ENCODE results near the gene RAD21L1.

DNA sequence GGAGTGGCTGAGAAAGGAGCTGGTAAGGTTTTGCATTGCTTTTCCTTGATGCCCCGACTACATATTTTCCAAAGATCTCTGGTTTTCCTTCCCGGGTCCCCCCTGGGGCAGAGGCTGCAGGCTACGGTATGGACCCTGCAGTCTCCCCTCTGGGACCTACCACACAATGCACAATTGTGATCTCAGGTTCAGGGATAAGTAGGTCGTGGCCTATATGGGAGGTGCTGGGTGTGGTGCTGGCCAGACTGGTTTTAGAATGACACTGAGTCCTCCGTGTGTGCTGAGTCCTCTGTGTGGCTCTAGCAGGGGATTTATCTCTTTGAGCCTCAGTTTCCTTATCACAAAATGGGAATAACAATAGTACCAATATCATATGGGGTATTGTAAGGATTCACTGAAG lies 22.2 kb upstream of the RAD21L1 start:
- TF ChIP-seq, protein P1, sequence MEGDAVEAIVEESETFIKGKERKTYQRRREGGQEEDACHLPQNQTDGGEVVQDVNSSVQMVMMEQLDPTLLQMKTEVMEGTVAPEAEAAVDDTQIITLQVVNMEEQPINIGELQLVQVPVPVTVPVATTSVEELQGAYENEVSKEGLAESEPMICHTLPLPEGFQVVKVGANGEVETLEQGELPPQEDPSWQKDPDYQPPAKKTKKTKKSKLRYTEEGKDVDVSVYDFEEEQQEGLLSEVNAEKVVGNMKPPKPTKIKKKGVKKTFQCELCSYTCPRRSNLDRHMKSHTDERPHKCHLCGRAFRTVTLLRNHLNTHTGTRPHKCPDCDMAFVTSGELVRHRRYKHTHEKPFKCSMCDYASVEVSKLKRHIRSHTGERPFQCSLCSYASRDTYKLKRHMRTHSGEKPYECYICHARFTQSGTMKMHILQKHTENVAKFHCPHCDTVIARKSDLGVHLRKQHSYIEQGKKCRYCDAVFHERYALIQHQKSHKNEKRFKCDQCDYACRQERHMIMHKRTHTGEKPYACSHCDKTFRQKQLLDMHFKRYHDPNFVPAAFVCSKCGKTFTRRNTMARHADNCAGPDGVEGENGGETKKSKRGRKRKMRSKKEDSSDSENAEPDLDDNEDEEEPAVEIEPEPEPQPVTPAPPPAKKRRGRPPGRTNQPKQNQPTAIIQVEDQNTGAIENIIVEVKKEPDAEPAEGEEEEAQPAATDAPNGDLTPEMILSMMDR (IDR thresholded peaks at IDR 0.05), result no peak
- TF ChIP-seq POLR2A (IDR thresholded peaks at IDR 0.05), result no peak
